NCI-H1048 (cell line): ENCODE measurements around the gene SPNS1.
"Not testable (repeated sequence)": the region's sequence is repeated elsewhere in the genome, so short reads cannot be mapped to it uniquely, and the experiment has no call there.

Source experiments
- DNase-seq: peaks from one replicate; lab custom pipeline; 2025; lab: John Stamatoyannopoulos, UW

SPNS1 gene

GRCh38 chr16:28958216-28958615, 16.4 kb upstream of the SPNS1 start:
- DNase-seq = no peak

GRCh38 chr16:28958836-28959235, 15.7 kb upstream of the SPNS1 start:
- no peak for DNase-seq

- DNase-seq = no peak
Observed at GRCh38 chr16:28964072-28964471, 10.5 kb upstream of the SPNS1 start.

- no peak for DNase-seq
Observed at GRCh38 chr16:28964496-28964895, 10.1 kb upstream of the SPNS1 start.

- no peak for DNase-seq
Observed at GRCh38 chr16:28967156-28967555, 7.4 kb upstream of the SPNS1 start.

GRCh38 chr16:28969696-28970095, 4.9 kb upstream of the SPNS1 start:
- DNase-seq = not testable (repeated sequence)

GRCh38 chr16:28974007-28974436, 556 bp upstream of the SPNS1 start:
- no peak for DNase-seq

- DNase-seq = no peak
Observed at GRCh38 chr16:28975158-28975599, 601 bp downstream of the SPNS1 start.

GRCh38 chr16:28977703-28978662, 3.4 kb downstream of the SPNS1 start:
- no peak for DNase-seq

- DNase-seq = not testable (repeated sequence)
Observed at GRCh38 chr16:28980330-28980729, 5.8 kb downstream of the SPNS1 start.

GRCh38 chr16:28980929-28981328, 6.4 kb downstream of the SPNS1 start:
- DNase-seq = no peak

GRCh38 chr16:28981517-28981916, 6.9 kb downstream of the SPNS1 start:
- DNase-seq = no peak

- DNase-seq = no peak
Observed at GRCh38 chr16:28982418-28982817, 7.8 kb downstream of the SPNS1 start.

GRCh38 chr16:28982949-28983348, 8.4 kb downstream of the SPNS1 start:
- DNase-seq = no peak

- DNase-seq = no peak
Observed at GRCh38 chr16:28983644-28984043, 9.1 kb downstream of the SPNS1 start.

- no peak for DNase-seq
Observed at GRCh38 chr16:28984091-28984490, 9.5 kb downstream of the SPNS1 start.

GRCh38 chr16:28984619-28985135, 10.1 kb downstream of the SPNS1 start, which contains the start of gene LAT:
Gene LAT, plus strand, starts transcription at chr16:28985052. Its CDS starts 366 bp downstream, at chr16:28985418.
- no peak for DNase-seq

GRCh38 chr16:28985211-28986041, 10.8 kb downstream of the SPNS1 start:
- DNase-seq = no peak

GRCh38 chr16:28986046-28986445, 11.5 kb downstream of the SPNS1 start:
- DNase-seq = no peak

GRCh38 chr16:28986492-28986891, 11.9 kb downstream of the SPNS1 start:
- no peak for DNase-seq

- no peak for DNase-seq
Observed at GRCh38 chr16:28987170-28987853, 12.7 kb downstream of the SPNS1 start.

- DNase-seq = no peak
Observed at GRCh38 chr16:28989363-28989762, 14.8 kb downstream of the SPNS1 start.
